GM06990 (cell line): Measurements from ENCODE around the gene HHIP.

Source experiments
- DNase-seq: peaks from one replicate; pipeline ENCODE4 v3.0.0-alpha.2; 2011; ENCODE audit not compliant: insufficient read length; ENCODE audit errors: extremely low read depth
- H3K27me3 ChIP-seq: replicated peaks from 2 replicates; pipeline ENCODE4 v1.6.0; 2011; ENCODE audit warnings: low read length; ENCODE audit not compliant: control insufficient read depth, insufficient read depth
- H3K36me3 ChIP-seq: 2 replicates; pipeline ENCODE4 v1.5.1; 2011; ENCODE audit warnings: low read length; ENCODE audit not compliant: control insufficient read depth, insufficient read depth
- H3K4me3 ChIP-seq: replicated peaks from 2 replicates; pipeline ENCODE4 v1.5.1; 2011; ENCODE audit warnings: low read depth, mild to moderate bottlenecking, control low read depth, low read length
- CTCF ChIP-seq: IDR thresholded peaks from 2 replicates; pipeline ENCODE4 v1.5.1; 2011; ENCODE audit warnings: low read length, control low read depth, mild to moderate bottlenecking, inconsistent platforms; ENCODE audit not compliant: insufficient read depth, poor library complexity, severe bottlenecking

The HHIP gene

GRCh38 chr4:144732584-144733428, 86.8 kb downstream of the HHIP start:
- no peaks in the 10 kb centered on the region for H3K36me3 ChIP-seq
- no peak for TF ChIP-seq CTCF
- H3K27me3 ChIP-seq: no peaks in the 10 kb centered on the region
- no peak for DNase-seq
- H3K4me3 ChIP-seq: no peak overlapping the region

- TF ChIP-seq CTCF: no peak
- H3K27me3 ChIP-seq: no peaks in the 10 kb centered on the region
- H3K36me3 ChIP-seq: no peaks in the 10 kb centered on the region
- no peak overlapping the region for H3K4me3 ChIP-seq
- DNase-seq: no peak
These were observed 87.6 kb downstream of the HHIP start for GRCh38 chr4:144733566-144733965.

DNA sequence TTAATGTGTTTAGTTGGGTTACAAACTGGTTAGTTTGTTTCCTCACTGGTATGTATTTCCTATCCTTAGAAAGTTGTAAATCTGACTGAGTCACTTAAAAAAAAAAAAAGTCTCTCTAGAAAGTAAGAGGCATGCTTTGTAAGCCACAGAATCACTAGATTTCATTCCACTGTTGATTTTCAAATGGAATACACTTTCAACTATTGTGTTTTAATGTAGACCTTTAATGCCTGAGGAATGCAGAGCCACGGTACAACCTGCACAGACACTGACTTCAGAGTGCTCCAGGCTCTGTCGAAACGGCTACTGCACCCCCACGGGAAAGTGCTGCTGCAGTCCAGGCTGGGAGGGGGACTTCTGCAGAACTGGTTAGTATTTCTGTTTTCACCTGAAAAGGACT, 88.6 kb downstream of the HHIP start:
- Histone ChIP-seq H3K4me3 (no peak overlapping the region), H3K36me3 (no peaks in the 10 kb centered on the region), H3K27me3 (no peaks in the 10 kb centered on the region)
- no peak for DNase-seq
- no peak for TF ChIP-seq CTCF

GRCh38 chr4:144738649-144739048, 92.7 kb downstream of the HHIP start:
- H3K27me3 ChIP-seq: no peaks in the 10 kb centered on the region
- DNase-seq: no peak
- no peaks in the 10 kb centered on the region for H3K36me3 ChIP-seq
- no peak for TF ChIP-seq CTCF
- no peak overlapping the region for H3K4me3 ChIP-seq

DNA sequence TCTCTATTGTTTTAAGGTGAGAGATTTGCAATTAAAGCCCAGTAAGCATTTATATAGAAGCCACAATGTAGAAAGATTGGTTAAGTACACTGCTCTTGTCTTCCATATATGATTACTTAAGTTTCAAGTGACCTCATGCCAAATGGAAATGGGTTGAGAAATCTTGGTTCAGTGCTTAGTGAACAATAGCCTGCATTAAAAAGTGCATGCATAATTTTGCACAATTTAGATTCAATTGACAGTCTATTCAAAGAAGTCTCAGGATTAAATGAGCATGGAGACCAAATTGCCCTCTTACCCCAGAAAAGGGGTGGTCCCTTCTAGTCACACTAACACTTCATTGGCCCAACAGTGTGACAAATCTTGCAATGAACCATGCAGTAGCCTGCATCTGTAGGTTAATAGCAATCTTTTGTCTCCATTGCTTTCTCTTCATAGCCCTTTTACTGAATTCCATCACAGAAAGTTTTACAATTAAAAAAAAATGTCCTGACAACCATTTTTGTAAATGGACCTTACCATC, 93.6 kb downstream of the HHIP start:
- DNase-seq: no peak
- H3K36me3 ChIP-seq: no peaks in the 10 kb centered on the region
- no peak for TF ChIP-seq CTCF
- H3K4me3 ChIP-seq: no peak overlapping the region
- no peaks in the 10 kb centered on the region for H3K27me3 ChIP-seq
